Glomerular visceral epithelial cell (primary cell): Measurements from ENCODE around the gene MPND.
A peak's percentile ranks its signal among the peaks of the same experiment; 100 is the strongest.
"Not testable (repeated sequence)": the region's sequence is repeated elsewhere in the genome, so short reads cannot be mapped to it uniquely, and the experiment has no call there.

Experiments used
- DNase-seq: peaks from one replicate; pipeline ENCODE4 v3.0.0-alpha.2; 2016; ENCODE audit errors: extremely low spot score

MPND gene

DNA sequence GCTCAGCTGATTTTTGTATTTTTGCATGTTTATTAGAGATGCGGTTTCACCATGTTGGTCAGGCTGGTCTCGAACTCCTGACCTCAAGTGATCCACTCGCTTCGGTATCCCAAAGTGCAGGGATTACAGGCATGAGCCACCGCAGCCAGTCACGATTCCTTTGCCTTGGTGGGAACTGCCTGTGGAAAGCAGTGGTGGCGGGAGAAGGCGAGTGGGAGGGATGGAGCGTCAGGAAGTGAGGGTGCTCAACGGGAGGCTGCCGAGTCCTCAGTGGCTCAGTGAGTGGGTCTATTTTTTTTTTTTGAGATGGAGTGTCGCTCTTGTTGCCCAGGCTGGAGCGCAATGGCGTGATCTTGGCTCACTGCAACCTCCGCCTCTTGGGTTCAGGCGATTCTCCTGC is 5.9 kb downstream of the MPND start:
- DNase-seq, result not testable (repeated sequence)

DNA sequence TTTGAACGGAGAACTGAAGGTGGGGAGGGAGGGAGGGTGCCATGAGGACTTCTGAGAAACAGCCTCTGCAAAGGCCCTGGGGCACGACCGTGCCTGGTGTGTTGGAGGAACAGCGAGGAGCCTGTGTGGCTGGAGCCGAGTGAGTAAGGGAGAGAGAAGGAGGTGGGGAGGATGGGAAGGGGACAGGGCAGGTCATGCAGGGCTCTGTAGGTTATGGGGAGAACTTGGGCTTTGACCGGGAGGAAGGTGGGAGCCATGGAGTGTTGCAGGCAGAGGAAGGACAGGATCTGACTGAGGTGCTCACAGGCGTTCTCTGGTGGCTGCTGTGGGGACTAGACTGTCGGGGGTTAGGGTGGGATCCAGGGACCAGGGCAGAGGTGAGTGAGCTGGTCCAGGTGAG is 6.7 kb downstream of the MPND start:
- DNase-seq, result no peak

DNA sequence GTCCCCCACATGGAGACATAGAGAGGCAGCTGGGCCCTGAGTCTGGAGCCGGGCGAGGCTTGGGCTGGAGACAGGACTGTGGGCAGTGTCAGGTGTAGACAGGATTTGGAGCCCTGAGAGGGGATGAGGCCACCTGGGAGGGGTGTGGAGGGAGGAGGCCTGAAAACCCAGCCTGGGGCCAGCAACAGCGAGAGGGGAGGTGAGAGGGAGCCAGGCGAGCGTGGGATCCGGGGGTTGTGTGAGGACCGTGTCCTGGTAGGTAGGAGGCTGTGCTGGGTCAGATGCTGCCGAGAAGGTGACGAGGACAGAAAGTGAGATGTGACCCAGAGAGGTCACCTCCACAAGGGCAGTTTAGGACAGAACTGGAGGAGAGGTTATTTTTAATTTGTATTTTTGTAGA is 7.4 kb downstream of the MPND start:
- DNase-seq, result no peak

DNA sequence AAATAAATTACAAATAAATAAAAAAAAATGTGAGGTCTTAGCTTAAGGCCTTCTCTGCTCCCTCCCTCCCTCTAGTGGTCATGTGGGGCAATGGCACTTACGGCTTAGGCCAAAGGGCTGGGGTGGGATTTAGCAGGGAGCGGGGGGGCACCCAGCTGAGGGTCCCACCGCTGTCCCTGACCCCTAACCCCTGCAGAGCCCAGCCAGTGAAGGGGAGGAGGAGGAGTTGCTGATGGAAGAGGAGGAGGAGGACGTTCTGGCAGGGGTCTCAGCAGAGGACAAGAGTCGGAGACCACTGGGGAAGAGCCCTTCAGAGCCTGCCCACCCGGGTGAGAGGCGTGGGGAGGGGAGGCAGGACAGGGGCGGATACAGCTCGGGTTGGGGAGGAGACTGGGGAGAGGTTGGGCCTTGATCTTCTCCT is 9.3 kb downstream of the MPND start:
- DNase-seq, result peak; percentile 62

DNA sequence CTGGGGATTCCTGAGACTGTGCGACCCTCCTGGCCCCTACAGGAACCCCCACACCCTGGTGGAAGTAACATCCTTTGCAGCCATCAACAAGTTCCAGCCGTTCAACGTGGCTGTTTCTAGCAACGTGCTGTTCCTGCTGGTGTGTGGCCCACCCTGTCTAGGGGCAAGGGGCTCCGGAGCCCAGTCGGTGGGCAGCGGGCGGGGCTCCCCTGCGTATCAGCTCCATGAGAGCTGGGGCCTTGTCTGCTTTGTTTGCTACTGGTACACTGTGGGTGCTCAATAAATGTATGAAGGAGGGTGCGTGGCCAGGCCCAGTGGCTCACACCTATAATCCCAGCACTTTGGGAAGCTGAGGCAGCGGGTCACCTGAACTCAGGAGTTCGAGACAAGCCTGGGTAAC is 10.9 kb downstream of the MPND start:
- no peak for DNase-seq

DNA sequence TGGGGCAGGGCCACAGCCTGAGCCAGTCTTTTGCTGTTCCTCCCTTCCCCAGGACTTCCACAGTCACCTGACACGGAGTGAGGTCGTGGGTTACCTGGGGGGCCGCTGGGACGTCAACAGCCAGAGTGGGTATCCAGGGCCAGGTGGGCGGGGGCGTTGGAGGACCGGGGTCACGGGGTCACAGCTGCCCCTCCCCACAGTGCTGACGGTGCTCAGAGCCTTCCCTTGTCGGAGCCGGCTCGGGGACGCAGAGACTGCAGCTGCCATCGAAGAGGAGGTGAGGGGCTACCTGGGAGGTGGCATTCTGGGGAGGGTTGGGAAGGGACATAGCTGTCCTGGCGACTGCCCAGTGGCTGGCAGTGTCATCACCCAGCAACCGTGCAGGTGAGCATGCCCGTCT is 11.5 kb downstream of the MPND start:
- DNase-seq, result no peak

DNA sequence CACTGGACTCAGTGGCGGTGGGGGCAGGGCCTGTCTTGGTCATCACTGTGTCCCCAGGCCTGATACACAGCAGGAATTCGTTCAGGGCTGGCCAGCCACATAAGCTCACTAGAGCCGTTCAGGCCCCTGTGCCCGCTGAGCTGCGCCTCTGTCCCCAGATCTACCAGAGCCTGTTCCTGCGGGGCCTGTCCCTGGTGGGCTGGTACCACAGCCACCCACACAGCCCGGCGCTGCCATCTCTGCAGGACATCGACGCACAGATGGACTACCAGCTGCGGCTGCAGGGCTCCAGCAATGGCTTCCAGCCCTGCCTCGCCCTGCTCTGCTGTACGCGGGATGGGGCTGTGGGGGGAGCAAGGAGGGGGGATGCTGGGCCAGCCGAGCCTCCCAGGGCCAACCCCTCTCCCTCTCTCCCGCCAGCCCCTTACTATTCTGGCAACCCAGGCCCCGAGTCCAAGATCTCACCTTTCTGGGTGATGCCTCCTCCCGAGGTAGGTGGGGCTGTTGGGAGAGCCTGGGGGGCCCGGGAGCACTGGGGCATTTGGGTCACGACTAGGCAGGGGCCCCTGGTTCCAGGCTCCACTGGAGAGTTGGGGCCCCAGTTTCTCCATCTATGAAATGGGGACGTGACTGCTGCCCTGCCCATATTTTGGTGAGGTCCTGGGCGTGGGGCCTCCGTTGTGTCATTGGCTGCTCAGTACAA is 13.9 kb downstream of the MPND start:
- no peak for DNase-seq

DNA sequence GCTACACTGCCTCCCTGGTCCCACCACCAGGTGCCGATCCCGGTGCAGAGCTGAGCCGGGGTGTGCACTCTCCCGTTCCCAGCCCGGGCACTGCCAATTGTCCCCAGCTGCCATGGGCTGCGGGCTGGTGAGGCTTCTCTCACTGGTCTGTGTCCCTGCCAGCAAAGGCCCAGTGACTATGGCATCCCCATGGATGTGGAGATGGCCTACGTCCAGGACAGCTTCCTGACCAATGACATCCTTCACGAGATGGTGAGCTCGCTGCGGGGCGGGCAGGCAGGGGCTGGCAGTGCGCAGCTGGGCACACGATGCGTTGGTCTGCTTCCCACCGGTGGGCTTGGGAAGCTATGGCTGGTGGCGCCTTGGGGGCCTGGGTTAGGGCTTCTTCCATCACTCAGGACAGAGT is 14.6 kb downstream of the MPND start:
- DNase-seq, result no peak

DNA sequence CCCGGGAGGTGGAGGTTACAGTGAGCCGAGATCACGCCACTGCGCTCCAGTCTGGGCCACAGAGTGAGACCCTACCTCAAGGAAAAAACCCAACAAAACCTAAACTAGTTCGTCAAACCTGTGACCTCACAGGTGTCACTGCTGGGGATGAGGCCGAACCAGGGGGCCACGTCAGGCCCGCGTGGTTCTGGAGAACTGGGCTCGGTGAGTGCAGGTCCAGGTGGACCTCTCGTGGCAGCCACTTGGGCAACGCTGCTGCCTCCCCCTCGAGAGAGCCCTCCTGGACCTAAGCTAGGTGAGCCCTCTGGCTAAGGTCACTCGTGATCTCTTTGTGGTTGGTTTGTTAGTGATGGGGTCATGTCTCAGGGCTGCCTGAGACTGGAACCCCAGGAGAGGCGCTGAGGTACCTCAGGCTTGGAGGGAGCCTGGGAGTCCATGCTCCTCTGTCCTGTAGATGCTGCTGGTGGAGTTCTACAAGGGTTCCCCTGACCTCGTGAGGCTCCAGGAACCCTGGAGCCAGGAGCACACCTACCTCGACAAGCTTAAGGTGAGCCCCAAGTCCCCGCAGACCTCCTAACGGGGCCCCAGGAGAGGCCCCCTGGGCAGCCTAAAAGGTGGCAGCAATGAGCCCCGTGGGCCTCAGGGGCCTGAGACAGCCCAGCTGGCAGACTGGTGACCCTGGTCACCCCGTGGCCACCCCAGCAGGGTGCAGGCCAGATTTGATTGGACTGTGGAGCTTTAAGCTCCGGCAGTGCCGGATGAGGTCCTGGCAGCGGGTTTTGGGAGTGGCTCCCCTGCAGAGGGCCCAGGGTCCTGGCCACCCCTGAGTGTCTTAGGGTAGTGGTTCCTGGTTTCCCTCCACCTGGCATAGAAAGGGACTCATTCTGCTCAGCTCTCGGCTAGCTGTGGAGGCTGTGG is 15.6 kb downstream of the MPND start:
- no peak for DNase-seq

DNA sequence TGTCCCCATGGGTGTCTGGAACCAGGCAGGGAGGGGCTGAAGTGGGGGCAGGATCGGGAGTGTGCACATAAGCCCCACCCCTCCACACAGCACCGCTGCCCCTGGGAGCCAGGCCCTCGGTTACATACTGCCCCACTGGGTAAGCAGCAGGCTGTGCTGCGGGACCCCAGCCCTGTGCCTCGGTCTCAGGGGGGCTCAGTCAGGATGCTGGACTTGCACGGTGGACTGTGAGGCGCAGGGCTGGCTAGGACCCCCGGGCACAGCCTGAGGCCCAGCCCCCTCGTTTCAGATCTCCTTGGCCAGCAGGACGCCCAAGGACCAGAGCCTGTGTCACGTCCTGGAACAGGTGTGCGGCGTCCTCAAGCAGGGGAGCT is 16.3 kb downstream of the MPND start:
- no peak for DNase-seq

DNA sequence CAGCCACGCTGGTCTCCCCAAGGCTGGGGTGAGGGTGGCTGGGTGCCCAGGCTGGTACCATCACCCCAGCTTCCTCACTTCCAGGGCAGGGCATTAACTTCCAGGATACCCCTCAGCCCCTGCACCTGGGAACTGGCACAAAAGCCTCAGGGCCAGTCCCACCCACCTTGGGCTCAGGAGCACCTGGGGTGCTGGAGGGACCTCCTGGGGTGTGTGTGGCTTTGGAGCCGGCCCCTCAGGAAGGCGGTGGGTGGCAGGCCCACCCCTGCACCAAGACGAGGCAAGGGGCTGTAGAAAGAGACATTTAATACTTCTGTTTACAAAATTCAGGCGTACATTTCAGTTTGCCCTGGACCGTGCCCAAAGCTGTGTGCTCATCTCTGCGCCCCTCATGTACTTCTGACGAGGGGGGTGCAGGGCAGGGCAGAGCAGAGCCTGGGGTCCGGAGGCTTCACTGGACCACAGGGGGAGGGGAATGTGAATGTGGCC is 16.8 kb downstream of the MPND start:
- no peak for DNase-seq

DNA sequence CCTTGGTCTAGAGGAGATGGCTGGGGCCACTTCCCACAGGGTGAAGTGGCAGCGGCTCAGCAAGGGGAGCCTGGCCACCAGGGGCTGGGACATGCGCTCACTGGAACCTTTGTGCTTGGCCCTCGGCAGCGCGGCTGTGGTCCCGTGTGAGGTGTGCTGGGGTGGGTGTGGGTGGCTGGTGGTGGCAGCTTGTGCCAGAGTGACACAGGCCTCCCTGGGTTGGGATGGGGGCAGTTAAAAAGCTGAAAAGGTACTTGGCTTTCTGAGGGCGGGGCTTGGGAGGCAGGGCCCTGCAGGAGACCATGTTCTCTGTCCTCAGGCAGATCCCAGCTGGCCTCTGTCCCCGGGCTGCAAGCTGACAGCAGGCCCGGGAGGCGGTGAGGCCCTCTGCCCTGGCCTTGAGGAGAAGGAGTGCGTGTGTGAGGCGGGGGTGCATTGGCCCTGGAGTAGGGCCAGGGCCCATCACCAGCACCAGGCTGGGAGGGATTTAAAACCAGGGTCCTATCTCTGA is 17.3 kb downstream of the MPND start:
- no peak for DNase-seq

DNA sequence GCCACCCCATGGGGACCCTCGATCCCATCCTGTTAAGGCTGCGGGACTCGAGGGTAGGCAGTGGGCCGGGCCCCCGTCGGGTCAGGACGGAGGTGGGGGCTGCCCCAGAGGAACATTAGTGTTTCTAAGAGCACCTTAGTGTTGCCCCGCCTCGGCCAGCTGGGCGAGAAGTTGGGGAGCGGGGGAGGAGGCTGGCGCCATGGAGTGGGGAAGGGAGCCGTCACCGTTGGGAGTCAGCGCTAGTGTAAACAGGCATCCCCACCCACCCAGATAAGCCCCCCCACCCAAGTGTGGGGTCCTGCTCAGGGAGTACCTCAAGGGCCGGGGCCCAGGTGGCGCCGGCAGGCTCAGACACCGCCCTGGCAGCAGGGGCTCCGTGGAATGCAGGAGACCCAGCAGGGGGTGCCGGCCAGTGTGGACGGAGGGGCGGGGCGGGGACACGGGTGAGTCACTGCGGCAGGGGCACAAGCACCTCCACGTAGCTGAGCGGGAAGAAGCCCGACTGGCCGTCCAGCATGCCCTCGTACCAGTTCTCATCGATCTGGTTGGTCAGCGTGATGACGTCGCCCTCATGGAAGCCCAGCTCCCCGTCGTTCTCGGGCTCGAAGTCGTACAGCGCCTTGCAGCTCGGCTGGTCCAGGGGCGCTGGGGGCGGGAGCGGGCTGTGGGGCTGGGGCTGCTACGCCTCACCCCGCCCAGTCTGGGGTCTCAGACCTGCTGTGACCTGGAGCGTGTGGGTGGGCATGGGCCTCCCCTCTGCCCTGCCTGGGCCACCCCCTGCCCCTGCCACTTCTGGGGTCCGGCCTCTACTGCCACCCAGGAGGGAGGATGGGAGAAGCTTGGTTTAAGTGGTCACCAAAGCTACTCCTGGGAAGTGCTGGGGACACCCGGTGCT is 18.0 kb downstream of the MPND start:
- no peak for DNase-seq

DNA sequence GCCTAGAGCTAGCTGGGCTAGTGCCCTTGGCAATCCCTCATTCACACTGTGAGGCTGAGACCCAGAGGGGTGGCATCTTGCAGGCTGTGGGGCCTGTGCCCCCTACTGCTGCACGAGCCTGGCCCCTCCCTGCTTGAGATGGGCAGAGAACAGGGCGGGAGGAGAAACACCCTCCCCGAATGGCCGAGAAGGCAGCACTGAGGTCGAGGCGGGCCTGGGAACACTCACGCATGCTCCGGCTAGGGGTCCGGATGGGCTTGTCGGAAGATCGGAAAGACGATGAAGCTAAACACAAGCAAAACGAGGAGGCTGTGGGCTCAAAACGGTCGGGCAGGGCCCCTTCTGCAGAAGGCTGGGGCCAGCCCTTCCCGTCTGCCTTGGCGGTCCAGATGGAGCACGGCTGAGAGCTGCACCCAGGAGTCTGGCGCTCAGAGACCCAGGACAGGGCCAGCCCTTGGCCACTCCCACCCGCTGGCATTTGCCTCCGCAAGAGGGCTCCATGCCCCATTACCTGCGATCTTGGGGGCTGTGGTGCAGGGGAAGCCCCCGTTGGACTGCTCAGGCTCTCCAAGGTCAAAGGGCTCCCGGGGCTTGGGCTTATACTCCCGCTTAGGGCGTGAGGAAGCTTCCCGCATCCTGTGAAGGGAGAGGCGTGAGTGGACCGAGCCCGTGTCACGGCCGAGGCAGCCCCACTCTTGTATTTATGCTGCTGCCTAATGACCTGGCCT is 18.9 kb downstream of the MPND start:
- no peak for DNase-seq

DNA sequence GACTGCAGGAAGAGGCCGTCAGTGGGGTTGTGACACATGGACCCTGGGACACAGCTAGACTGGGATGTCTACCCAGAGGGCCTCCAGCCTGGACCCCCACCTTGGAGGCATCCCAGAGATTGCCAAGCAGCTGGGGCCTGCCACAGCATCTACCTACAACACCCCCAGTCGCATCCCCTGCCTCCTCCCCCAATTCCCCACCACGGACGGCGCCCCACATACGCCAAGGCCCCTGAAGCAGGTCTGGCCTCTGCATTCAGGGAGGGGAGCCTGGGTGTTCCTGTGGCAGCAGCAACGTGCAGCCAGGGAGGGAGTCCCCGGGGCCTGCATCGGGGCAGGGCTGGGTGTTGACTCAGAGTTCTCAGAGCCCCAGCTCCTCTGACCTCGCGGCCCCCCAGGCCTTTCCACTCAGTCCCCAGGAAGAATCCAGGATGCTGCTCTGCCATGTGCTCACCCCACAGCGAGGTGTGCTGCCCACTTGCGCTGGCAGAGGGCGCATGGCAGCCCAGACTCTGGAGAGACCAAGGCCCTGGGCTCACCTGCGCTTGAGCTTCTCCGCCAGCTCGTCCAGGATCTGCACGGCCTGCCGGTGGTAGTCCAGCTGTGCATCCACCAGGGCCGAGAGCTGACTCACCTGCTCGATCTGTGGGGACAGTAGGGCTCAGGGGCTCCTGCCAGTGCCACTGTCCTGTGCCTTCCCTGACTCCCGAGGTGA is 19.6 kb downstream of the MPND start:
- peak; percentile 23 for DNase-seq

DNA sequence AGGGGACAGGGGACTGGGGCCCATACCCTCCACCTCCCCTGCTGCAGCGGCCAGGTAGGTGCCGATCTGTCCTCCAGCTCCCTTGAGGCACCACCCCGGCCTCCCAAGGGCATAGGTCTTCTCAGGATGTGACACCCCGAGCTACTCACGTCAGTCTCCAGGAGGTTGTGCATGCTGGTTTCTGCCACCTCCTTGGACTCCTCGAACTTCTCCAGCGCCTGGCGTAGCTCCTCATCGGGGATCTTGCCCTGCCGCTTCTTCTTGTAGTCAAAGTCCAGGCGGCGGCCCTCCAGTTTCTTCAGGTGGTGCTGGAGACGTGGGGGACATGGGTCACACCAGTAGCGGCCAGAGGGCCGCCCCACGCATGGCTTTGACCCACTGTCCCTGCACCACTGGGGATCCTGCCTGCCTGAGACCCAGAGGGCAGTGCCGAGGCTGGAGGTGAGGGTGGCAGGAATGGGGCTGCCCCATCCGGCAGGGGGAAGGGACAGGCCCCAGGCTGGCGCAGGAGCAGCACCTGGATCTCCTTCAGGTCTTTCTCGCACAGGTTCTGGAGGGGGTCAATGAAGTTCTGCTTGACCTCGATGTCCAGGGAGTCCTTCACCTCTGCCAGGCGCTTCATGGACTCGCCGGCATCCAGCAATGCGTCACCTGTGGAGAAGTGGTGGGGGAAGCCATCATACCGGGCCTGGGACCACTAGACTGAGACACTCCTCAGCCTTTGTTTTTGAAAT is 20.4 kb downstream of the MPND start:
- no peak for DNase-seq

DNA sequence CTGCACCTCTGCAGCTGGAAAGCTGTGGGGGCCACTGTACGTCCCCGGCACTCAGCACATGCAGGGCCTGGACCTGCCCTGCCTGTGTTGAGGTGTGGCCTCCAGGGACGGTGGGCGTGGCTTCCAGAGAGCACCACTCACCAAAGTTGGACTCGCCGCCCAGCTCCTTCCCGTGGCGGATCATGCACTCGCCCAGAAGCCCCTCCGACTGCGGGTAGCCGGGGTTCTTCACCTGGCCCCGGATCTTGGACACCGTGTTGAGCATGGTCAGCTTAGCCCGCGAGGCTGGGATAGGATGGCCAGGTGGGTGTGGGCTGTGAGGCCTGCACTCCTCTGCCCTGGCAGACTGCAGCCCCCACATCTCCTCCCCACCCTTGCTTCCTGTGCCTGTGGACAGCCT is 22.0 kb downstream of the MPND start:
- no peak for DNase-seq

DNA sequence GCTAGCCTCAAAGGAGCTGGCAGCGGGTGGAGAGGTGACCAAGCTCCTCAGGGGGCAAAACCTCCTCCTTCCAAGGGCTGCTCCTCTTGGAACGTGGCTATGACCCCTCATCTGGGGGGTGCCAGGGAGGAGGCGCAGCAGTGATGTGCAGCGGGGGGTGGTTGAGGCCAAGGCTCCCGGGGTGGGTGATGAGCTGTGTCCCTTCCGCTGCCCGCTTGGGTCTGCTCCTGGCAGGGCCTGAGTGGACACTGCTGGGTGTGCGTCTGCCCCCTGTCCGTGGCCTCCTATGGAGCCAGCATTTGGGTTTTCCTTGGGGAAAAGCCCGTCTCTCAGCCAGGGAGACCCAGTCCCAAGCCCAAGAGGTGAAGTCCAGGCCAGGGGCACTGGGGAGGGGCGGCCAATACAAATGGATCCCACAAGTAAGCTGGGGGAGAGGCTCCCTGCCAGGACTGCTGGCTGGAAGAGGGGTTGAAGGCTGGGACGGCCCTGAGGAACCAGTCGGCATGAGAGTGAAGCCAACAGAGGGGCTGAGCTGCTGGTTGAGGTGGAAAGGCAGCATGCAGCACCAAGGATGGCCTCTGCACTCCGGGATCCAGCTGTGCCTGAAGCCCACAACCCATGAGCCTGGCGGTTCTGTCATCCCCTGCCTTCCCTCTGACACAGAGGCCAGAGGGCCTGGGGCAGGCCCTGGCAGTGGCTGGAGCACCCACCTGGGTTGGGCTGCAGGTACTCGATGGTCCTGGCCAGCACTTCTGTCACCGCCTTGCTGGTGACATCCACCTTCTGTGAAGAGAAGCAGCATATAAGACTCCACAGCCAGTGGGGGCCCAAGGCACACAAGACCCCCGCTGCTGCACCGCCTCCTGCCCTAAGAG is 22.7 kb downstream of the MPND start:
- DNase-seq, result no peak
